GM21723 (cell line): ENCODE results near the gene THRAP3.
"Not testable (repeated sequence)": the region's sequence is repeated elsewhere in the genome, so short reads cannot be mapped to it uniquely, and the experiment has no call there.

Experiments
- ATAC-seq: cut with Tn5 transposase; IDR thresholded peaks from one replicate; pipeline ENCODE4 v1.9.1; 2021; ENCODE audit warnings: mild to moderate bottlenecking, moderate library complexity; ENCODE audit not compliant: unreplicated experiment

The THRAP3 gene

GRCh38 chr1:36206323-36206858 lies 17.9 kb upstream of the THRAP3 start:
- no peak for ATAC-seq

GRCh38 chr1:36207339-36207738 lies 16.9 kb upstream of the THRAP3 start:
- ATAC-seq, result no peak

DNA sequence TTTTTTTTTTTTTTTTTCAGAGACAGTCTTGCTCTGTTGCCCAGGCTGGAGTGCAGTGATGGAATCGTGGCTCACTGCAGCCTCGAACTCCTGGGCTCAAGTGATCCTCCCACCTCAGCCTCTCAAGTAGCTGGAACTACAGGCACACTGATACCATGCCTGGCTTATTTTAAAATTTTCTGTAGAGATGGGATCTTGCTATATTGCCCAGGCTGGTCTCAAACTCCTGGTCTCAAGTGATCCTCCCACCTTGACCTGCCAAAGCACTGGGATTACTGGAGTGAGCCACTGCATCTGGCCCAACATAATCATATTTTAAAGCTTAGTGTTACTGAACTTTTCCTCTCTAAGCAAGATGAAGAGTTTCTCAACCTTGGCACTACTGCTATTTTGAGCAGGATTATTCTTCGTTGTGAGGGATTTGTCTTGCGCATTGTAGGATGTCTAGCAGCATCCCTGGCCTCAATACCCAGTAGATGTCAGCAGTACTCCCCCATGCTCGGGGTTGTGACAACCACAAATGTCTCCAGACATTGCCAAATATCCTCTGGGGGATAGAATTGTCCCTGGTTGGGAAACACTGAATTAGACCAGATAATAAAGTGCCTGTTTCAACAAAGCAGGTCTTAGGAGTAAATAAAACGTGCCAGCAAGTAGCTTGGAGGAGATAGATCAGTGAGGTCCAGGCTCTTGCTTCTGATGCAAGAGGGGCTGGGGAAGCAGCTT lies 15.1 kb upstream of the THRAP3 start:
- no peak for ATAC-seq

GRCh38 chr1:36211307-36211706 lies 12.9 kb upstream of the THRAP3 start:
- ATAC-seq, result no peak

- ATAC-seq, result no peak
Observed at GRCh38 chr1:36211841-36212240, 12.4 kb upstream of the THRAP3 start.

DNA sequence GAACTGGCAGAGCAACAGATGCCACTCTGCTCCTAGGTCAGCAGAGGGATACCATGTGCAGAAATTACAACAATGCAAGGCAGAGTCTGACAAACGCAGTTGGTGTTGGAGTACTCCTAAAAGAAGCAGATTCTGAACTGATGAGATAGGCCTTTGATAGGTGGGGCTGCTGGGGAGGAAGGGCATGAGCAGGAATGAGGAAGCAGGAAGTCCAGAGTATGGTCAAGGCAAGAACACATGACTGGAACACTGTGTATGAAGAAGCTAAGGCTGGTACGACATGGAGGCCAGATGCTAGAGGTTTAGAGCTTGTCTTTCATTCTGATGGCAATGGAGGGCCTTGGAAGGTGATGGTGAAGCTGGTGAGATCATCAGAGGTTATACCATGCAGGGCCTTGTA lies 11.5 kb upstream of the THRAP3 start:
- ATAC-seq, result no peak

- no peak for ATAC-seq
Observed at GRCh38 chr1:36217670-36218069, 6.6 kb upstream of the THRAP3 start.

- ATAC-seq, result not testable (repeated sequence)
Observed at GRCh38 chr1:36221901-36222300, 2.3 kb upstream of the THRAP3 start.

DNA sequence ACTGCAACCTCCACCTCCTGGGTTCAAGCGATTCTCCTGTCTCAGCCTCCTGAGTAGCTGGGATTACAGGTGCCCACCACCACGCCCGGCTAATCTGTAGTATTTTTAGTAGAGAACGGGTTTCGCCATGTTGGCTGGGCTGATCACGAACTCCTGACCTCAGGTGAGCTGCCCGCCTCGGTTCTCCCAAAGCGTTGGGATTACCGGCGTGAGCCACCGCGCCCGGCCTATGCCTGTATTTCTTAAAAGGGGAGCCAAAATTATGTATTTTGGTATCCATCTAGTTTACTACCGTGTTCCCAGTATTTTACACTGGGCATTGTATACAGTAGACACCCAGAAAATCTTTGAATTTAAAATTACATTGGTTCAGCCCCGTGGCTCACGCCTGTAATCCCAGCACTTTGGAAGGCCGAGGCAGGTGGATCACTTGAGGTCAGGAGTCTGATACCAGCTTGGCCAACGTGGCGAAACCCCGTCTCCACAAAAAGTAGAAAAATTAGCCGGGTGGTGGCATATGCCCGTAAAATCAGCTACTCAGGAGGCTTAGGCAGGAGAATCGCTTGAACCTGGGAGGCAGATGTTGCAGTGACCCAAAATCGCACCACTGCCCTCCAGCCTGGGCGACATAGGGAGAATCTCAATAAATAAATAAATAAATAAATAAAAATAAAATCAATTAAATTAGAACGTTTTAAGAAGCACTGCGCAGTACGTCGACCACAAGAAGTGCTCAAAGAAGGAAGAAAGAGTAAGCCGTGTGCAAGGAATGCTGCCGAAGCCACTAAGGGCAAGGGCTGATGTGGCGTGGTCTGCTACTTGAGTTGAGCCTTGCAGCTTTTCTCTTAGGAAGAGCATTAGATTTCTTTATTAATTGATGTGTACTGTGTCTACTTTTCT lies 1.5 kb upstream of the THRAP3 start:
- no peak for ATAC-seq

DNA sequence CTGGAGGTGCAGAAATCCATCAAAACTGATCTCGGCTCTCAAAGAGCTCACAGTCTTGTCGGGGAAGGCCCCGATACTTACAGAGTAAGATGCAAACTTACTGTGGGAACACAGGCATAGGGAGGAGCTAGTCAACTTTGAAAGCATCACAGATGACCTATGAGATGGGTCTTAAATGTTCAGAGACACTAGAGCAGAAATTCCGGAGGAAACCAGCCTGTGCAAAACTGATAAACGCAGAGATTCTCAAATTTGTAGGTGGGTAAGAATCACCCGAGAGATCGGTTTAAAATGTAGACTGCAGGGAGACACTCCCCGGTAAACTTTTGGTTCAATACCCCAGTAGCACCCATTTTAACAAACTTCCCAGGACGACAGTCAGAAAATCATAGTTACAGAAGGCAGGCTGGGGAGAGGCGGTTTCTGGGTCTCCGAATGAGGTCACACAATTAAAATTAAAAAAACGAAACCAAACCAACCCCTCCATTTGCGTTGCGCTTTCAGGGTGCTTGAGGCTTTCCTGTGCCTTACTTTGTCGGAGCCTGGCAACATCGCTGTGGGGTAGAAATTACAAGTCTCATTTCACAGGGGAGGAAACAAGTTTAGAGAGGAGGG lies 755 bp upstream of the THRAP3 start:
- peak; percentile 32 for ATAC-seq

DNA sequence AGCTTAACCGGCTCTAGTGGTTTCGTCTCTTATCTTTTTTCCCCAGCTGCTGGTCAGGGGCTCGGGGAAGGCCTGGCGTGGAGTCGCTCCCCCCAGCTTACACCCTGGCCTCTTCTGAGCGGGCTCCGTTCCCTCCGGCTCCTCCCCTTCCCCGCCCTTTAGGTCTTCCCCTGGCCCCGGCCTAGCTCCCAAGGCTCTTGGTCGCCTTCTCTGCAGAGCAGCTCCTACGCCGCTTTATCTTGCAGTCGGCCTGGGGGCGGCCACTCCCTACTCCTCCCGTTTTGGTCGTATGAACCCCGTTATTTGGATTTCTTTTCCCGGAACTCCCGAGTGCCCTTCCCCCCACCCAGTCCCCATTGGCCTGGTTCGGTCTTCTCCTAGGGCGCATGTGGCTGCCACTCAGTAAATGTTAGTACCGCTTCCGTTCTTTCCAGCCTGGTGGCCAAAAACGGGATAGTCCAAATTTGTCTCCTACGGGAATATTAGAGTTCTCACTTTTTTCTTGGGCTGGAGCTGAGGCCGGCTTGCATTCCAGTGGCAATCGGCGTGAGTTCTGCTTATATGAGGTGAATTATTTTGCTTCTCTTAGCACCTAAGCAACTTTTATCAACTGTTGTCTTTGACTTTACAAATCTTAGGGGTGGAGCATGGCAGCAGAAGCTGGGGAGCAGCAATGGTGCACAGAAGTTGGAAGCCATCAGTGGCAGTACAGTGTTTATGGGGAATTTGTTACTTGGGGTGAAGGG lies 467 bp downstream of the THRAP3 start:
- peak; percentile 58 for ATAC-seq

GRCh38 chr1:36225283-36225899 lies 1.1 kb downstream of the THRAP3 start:
- ATAC-seq, result no peak

GRCh38 chr1:36230279-36230678 lies 6.0 kb downstream of the THRAP3 start:
- not testable (repeated sequence) for ATAC-seq

GRCh38 chr1:36231191-36231590 lies 6.9 kb downstream of the THRAP3 start:
- ATAC-seq, result no peak

DNA sequence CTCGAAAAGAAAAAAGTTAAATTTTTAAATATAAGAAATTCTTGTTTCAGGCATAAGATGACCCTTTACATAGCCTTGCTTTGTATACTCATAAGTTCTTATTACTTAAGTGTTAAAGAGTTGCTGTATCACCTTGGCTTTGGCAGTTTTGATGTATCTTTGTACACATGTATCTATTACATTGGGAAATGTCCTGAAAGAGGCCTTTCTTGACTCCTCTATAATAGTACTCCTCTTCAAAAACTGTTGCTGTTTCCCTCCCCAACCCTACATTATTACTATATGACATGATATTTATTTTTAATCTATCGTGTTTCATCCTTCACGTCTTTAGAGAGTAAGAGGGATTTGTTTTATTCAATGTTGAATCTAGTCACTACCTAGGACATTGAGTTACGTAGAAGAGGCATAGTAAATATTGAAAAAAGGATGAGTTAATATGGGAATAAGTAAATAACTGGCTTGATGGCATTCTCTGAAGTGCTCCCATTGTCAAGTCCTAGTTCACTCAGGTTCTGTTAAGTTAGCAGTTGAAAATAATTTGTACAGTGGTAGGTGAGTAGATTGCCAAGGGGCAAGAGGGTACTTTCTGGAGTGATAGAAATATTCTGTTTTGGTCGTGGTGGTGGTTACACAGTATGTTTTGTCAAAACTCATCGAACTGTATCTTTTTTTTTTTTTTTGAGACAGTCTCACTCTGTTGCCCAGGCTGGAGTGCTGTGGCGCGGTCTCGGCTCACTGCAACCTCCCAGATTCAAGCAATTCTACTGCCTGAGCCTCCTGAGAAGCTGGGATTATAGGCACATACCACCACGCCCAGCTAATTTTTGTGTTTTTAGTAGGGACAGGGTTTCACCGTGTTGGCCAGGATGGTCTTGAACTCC lies 8.2 kb downstream of the THRAP3 start:
- no peak for ATAC-seq

DNA sequence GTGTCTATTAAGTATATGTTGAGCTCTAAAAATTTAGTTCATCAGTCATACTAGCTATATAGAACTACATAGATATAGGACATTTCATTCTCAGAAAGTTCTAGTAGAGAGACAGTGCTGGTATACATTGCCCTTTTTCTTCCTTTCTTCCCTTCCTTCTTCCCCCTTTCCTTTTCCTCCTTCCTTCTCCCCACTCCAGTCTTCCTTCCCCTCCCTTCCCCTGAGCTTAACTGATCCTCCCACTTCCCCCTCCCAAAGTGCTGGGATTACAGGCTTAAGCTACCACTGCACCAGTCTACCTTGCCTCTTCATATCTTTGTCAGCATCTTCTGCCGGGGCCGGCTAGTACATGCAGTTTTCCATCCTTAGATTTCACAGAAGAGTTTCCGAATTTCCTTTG lies 12.1 kb downstream of the THRAP3 start:
- no peak for ATAC-seq

GRCh38 chr1:36238433-36238832 lies 14.2 kb downstream of the THRAP3 start:
- ATAC-seq, result no peak

DNA sequence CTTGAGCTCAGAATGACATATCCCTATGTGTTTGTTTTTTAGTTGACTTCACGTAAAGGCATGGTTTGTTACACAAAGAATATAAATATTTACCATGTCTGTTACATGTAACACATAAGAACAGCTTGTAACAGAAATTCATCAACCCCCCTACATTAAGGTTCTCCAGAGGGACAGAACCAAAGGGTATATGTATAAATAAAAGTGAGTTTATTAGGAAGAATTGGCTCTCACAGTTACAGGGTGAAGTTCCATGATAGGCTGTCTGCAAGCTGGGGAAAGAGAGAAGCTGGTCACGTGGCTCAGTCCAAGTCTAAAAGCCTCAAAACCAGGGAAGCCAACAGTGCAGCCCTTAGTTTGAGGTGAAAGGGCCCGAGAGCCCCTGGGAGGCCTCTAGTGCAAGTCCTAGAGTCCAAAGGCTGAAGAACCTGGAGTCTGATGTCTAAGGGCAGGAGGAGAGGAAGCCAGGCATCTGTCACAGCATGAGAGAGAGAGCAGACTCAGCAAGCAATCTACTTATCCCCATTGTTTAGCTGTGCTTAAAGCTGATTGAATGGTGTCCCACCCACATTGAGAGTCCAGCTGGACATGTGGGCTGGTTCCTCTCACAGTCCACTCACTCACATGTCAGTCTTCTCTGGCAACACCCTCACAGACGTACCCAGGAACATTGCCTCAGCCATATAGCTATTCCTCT lies 15.8 kb downstream of the THRAP3 start:
- no peak for ATAC-seq

DNA sequence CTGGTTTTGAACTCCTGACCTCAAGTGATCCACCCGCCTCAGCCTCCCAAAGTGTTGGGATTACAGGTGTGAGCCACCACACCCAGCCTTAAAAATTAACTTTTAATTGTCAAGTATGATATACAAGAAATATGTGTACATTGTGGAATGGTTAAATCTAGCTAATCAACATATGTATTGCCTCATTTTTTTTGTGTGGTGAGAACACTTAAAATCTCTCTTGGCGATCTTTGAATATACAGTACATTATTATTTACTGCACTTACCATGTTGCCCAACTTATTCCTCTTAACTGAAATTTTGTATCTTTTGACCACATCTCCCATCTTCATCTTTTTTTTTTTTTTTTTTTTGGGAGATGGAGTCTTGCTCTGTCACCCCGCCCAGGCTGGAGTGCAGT lies 23.3 kb downstream of the THRAP3 start:
- no peak for ATAC-seq
